Renal cortical epithelial cell (primary cell): Measurements from ENCODE around the gene FRMD4A. TPM values are rescaled to one million over a fixed set of nuclear protein-coding genes. Genes with fewer than 3 reads are reported as not detected.

Experiments
- DNase-seq: peaks from one replicate; pipeline ENCODE4 v3.0.0-alpha.2; 2011; ENCODE audit warnings: low read depth
- total RNA-seq: library from RNA; depleted of rRNA; stranded (reverse); fragments of >200 nt; gene quantifications from 2 replicates; pipeline ENCODE4 v1.2.3, GENCODE V29; 2014

Gene FRMD4A
- total RNA-seq, 1 donor from 2014 or later, result 18.6 TPM

GRCh38 chr10:14017467-14017866 is 313.3 kb downstream of the FRMD4A start:
- no peak for DNase-seq

- DNase-seq, result no peak
Observed at GRCh38 chr10:14016931-14017333, 313.8 kb downstream of the FRMD4A start.

- no peak for DNase-seq
Observed at GRCh38 chr10:14016011-14016536, 314.6 kb downstream of the FRMD4A start.

- no peak for DNase-seq
Observed at GRCh38 chr10:14014423-14014822, 316.3 kb downstream of the FRMD4A start.

GRCh38 chr10:14010769-14011574 is 319.8 kb downstream of the FRMD4A start:
- DNase-seq, result no peak

GRCh38 chr10:14010101-14010558 is 320.6 kb downstream of the FRMD4A start:
- no peak for DNase-seq

GRCh38 chr10:14009371-14010100 is 321.2 kb downstream of the FRMD4A start:
- DNase-seq, result no peak

- no peak for DNase-seq
Observed at GRCh38 chr10:14008740-14009080, 322.0 kb downstream of the FRMD4A start.

GRCh38 chr10:14004536-14004935 is 326.2 kb downstream of the FRMD4A start:
- DNase-seq, result no peak

GRCh38 chr10:14003517-14004184 is 327.1 kb downstream of the FRMD4A start:
- DNase-seq, result no peak

- no peak for DNase-seq
Observed at GRCh38 chr10:14001298-14002040, 329.3 kb downstream of the FRMD4A start.

- no peak for DNase-seq
Observed at GRCh38 chr10:13998163-13998835, 332.4 kb downstream of the FRMD4A start.

- no peak for DNase-seq
Observed at GRCh38 chr10:13997650-13998049, 333.1 kb downstream of the FRMD4A start.

GRCh38 chr10:13994932-13995331 is 335.8 kb downstream of the FRMD4A start:
- no peak for DNase-seq

GRCh38 chr10:13993673-13994089 is 337.0 kb downstream of the FRMD4A start:
- no peak for DNase-seq

GRCh38 chr10:13993169-13993568 is 337.6 kb downstream of the FRMD4A start:
- DNase-seq, result peak; percentile 79

- no peak for DNase-seq
Observed at GRCh38 chr10:13991353-13991752, 339.4 kb downstream of the FRMD4A start.

- DNase-seq, result no peak
Observed at GRCh38 chr10:13990946-13991345, 339.8 kb downstream of the FRMD4A start.

GRCh38 chr10:13990392-13990805 is 340.3 kb downstream of the FRMD4A start:
- DNase-seq, result no peak

GRCh38 chr10:13989616-13990015 is 341.1 kb downstream of the FRMD4A start:
- no peak for DNase-seq

GRCh38 chr10:13987446-13987845 is 343.3 kb downstream of the FRMD4A start:
- DNase-seq, result peak; percentile 76
